Measurements from ENCODE around the gene RTN4RL1.

Gene RTN4RL1

DNA sequence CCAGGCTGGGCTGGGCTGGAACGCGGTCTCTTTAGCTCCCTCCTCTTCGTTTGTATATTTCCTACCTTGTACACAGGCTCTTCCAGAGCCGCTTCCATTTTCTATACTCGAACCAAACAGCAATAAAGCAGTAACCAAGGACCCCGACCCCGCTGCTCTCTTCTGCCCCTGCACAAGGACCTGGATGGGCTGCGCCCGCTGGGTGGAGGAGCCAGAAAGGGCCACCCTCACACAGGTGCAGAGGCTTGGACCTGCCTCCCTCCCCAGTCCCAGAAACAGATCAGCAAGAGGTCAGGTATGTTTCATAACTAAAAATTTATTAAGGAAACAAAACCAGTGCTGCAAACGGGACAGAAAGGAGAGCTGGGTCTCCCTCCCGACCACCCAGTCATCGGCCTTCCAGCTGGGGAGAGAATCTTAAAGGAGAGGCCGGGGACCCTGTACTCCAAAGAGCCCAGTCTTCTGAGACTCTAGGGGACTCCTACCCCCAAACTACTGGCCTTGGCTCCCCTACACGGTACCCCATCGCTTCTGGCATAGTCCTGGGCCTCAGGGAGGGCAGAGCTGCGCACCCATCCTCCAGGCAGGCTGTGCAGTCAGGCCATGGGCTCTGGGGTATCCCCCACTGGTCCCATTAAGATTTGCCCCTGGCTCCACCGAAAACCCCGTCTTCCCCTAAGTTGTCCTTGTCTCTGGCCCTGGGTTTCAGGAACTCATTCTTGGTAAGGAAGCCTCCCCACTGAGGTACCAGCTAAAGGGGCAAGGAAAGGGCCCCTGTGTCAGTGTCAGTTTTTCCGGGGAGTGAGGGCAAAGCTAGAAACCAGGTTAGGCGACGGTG, 34.6 kb upstream of the RTN4RL1 start:
- H3K4me3 ChIP-seq (ENCODE audit: low read depth, low read length), result peak overlapping the region; percentile 59
- TF ChIP-seq, protein P1, sequence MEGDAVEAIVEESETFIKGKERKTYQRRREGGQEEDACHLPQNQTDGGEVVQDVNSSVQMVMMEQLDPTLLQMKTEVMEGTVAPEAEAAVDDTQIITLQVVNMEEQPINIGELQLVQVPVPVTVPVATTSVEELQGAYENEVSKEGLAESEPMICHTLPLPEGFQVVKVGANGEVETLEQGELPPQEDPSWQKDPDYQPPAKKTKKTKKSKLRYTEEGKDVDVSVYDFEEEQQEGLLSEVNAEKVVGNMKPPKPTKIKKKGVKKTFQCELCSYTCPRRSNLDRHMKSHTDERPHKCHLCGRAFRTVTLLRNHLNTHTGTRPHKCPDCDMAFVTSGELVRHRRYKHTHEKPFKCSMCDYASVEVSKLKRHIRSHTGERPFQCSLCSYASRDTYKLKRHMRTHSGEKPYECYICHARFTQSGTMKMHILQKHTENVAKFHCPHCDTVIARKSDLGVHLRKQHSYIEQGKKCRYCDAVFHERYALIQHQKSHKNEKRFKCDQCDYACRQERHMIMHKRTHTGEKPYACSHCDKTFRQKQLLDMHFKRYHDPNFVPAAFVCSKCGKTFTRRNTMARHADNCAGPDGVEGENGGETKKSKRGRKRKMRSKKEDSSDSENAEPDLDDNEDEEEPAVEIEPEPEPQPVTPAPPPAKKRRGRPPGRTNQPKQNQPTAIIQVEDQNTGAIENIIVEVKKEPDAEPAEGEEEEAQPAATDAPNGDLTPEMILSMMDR (IDR thresholded peaks at IDR 0.05; ENCODE audit: low read depth, low read length), result no peak
- no peak for DNase-seq (ENCODE audit: low read depth, low spot score)
- in situ Hi-C loops (cut with HindIII; ENCODE audit: low sequenced_read_pairs), result loop anchor here (10.0 kb wide), 1 partner anchor 115 kb away; no protein-coding TSS in a partner anchor

DNA sequence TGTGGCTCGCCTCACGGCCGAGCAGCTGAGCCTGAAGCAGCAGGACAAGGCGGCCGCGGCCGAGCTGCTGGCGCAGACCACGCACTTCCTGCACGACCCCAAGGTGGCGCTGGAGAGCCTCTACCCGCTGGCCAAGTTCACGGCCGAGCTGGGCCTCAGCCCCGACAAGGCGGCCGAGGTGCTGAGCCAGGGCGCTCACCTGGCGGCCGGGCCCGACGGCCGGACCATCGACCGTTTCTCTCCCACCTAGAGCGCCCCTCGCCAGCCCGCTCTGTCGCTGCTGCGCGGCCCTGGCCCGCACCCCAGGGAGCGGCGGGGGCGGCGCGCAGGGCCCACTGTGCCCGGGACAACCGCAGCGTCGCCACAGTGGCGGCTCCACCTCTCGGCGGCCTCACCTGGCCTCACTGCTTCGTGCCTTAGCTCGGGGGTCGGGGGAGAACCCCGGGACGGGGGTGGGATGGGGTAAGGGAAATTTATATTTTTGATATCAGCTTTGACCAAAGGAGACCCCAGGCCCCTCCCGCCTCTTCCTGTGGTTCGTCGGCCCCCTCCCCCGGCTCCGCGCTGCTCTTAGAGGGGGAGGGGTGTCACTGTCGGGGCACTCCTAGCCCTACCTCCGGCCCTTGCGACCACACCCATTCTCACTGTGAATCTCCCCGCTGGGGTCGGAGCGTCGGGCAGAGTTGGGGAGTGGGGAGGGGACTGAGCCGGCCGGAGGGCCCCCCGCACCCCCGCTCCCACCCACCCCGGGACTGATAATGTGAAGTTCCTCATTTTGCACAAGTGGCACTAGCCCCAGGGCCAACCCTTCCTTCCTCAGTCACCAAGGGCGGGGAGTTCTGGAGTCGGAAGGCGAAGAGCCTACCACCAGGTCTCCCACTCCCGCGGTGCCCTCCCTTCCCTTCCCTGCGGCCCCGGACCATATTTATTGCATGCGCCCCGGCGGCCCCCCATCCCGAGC, 33.7 kb upstream of the RTN4RL1 start:
- peak; percentile 73 for DNase-seq (ENCODE audit: low read depth, low spot score)
- in situ Hi-C loops (cut with HindIII; ENCODE audit: low sequenced_read_pairs), result no loop called here
- peak overlapping the region; percentile 59 for H3K4me3 ChIP-seq (ENCODE audit: low read depth, low read length)
- TF ChIP-seq, protein P1 (IDR thresholded peaks at IDR 0.05; ENCODE audit: low read depth, low read length), result peak; percentile 68

DNA sequence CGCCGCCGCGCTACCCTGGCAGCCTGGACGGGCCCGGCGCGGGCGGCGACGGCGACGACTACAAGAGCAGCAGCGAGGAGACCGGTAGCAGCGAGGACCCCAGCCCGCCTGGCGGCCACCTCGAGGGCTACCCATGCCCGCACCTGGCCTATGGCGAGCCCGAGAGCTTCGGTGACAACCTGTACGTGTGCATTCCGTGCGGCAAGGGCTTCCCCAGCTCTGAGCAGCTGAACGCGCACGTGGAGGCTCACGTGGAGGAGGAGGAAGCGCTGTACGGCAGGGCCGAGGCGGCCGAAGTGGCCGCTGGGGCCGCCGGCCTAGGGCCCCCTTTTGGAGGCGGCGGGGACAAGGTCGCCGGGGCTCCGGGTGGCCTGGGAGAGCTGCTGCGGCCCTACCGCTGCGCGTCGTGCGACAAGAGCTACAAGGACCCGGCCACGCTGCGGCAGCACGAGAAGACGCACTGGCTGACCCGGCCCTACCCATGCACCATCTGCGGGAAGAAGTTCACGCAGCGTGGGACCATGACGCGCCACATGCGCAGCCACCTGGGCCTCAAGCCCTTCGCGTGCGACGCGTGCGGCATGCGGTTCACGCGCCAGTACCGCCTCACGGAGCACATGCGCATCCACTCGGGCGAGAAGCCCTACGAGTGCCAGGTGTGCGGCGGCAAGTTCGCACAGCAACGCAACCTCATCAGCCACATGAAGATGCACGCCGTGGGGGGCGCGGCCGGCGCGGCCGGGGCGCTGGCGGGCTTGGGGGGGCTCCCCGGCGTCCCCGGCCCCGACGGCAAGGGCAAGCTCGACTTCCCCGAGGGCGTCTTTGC, 32.8 kb upstream of the RTN4RL1 start:
- H3K4me3 ChIP-seq (ENCODE audit: low read depth, low read length), result peak overlapping the region; percentile 59
- no peak for DNase-seq (ENCODE audit: low read depth, low spot score)
- in situ Hi-C loops (cut with HindIII; ENCODE audit: low sequenced_read_pairs), result no loop called here
- TF ChIP-seq, protein P1 (IDR thresholded peaks at IDR 0.05; ENCODE audit: low read depth, low read length), result no peak

DNA sequence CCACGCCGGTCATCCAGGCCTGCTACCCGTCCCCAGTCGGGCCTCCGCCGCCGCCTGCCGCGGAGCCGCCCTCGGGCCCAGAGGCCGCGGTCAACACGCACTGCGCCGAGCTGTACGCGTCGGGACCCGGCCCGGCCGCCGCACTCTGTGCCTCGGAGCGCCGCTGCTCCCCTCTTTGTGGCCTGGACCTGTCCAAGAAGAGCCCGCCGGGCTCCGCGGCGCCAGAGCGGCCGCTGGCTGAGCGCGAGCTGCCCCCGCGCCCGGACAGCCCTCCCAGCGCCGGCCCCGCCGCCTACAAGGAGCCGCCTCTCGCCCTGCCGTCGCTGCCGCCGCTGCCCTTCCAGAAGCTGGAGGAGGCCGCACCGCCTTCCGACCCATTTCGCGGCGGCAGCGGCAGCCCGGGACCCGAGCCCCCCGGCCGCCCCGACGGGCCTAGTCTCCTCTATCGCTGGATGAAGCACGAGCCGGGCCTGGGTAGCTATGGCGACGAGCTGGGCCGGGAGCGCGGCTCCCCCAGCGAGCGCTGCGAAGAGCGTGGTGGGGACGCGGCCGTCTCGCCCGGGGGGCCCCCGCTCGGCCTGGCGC, 32.1 kb upstream of the RTN4RL1 start:
- TF ChIP-seq, protein P1 (IDR thresholded peaks at IDR 0.05; ENCODE audit: low read depth, low read length), result no peak
- in situ Hi-C loops (cut with HindIII; ENCODE audit: low sequenced_read_pairs), result no loop called here
- DNase-seq (ENCODE audit: low read depth, low spot score), result no peak
- peak overlapping the region; percentile 59 for H3K4me3 ChIP-seq (ENCODE audit: low read depth, low read length)

DNA sequence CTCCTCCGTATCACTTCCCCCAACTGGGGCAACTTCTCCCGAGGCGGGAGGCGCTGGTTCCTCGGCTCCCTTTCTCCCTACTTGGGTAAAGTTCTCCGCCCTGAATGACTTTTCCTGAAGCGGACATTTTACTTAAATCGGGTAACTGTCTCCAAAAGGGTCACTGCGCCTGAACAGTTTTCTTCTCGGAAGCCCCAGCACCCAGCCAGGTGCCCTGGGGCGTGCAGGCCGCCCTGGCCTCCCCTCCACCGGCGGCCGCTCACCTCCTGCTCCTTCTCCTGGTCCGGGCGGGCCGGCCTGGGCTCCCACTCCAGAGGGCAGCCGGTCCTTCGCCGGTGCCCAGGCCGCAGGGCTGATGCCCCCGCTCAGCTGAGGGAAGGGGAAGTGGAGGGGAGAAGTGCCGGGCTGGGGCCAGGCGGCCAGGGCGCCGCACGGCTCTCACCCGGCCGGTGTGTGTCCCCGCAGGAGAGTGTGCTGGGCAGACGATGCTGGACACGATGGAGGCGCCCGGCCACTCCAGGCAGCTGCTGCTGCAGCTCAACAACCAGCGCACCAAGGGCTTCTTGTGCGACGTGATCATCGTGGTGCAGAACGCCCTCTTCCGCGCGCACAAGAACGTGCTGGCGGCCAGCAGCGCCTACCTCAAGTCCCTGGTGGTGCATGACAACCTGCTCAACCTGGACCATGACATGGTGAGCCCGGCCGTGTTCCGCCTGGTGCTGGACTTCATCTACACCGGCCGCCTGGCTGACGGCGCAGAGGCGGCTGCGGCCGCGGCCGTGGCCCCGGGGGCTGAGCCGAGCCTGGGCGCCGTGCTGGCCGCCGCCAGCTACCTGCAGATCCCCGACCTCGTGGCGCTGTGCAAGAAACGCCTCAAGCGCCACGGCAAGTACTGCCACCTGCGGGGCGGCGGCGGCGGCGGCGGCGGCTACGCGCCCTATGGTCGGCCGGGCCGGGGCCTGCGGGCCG, 31.4 kb upstream of the RTN4RL1 start:
- peak; percentile 73 for DNase-seq (ENCODE audit: low read depth, low spot score)
- TF ChIP-seq, protein P1 (IDR thresholded peaks at IDR 0.05; ENCODE audit: low read depth, low read length), result no peak
- peak overlapping the region; percentile 59 for H3K4me3 ChIP-seq (ENCODE audit: low read depth, low read length)
- in situ Hi-C loops (cut with HindIII; ENCODE audit: low sequenced_read_pairs), result no loop called here
